GM21447 (cell line): ENCODE data around the gene SLC37A3.
"Not testable (repeated sequence)": the region's sequence is repeated elsewhere in the genome, so short reads cannot be mapped to it uniquely, and the experiment has no call there.

Experiments
- ATAC-seq: cut with Tn5 transposase; IDR thresholded peaks from one replicate; pipeline ENCODE4 v1.9.1; 2021; ENCODE audit not compliant: unreplicated experiment

The SLC37A3 gene, protein sequence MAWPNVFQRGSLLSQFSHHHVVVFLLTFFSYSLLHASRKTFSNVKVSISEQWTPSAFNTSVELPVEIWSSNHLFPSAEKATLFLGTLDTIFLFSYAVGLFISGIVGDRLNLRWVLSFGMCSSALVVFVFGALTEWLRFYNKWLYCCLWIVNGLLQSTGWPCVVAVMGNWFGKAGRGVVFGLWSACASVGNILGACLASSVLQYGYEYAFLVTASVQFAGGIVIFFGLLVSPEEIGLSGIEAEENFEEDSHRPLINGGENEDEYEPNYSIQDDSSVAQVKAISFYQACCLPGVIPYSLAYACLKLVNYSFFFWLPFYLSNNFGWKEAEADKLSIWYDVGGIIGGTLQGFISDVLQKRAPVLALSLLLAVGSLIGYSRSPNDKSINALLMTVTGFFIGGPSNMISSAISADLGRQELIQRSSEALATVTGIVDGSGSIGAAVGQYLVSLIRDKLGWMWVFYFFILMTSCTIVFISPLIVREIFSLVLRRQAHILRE

DNA sequence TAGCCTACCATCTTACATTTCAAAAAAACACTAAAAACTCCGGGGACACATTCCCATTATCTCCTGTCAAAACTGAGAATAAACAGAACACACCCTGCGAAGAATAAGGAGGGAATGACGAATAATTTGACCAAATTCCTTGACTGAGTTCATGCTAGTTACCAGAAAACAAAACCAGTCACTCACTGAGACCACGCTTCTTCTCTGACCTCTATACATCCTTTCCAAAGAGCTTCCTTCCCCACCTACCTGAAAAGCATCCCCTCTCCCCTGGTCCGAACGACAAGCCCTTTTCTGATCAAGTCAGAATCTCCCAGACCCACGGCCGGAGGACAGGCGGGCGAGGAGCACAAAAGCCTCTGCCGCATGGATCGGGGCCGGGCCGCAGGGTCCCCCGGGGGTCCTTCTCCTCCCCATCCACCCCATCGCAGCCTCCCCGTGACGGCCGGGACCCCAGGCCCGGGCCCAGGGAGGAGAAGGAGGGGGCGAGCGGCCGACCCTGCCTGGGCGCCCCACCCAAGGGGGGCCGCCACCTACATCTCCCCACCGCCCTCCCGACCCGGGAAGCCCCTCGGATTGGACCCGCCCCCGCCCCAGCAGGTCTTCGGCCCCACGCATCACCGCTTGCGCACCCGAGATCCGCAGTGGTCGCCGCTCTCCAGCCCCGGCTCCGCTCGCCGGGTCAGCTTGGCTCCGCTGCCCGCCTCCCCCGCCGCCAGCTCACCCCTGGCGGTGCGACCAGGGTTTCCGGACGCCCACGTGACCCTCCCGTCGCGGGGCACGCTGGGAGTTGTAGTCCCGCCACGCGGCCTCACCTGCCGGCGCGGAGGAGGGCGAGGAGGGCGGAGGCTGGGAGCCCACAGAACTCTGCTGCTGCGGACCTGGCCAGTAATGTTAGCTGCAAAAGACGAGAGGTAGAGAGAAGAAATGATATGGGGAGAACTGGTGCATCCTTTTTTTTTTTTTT lies at the start of gene SLC37A3:
SLC37A3 (minus strand) TSS at position 747 of the 967 bp plus-strand sequence. CDS start 16,004 bp downstream, outside the sequence.
- ATAC-seq: peak; percentile 97

DNA sequence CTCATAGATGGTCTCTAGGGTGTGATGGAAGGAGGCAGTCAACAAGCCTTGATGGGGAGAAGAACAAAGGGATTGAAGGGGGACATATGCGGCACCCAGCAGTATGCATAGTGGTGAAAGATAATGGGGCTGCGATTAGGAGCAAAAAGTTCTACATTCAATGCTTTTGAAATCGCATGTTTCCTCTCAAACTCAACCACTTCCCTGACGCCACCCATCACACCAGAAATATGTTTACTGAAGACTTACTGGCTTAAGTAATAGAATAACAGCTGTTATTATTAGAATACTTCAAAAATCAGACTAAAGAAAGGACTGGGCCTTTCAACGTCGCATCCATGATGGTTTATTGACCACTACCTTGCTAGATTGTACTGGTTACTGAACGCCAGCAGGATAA lies 49.5 kb upstream of the SLC37A3 start:
- no peak for ATAC-seq

DNA sequence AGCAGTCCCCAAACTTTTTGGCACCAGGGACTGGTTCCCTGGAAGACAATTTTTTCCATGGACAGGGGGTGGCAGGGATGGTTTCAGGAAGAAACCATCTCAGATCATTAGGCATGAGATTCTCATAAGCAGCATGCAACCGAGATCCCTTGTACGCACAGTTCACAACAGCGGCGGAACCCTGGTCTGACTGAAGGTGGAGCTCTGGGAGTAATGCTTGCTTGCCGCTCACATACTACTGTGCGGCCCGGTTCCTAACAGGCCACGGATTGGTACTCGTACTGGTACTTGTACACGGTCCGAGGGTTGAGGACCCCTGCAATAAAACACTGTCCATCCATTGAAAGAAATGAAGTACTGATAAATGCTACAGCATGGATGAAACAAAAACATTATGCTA lies 48.1 kb upstream of the SLC37A3 start:
- no peak for ATAC-seq

DNA sequence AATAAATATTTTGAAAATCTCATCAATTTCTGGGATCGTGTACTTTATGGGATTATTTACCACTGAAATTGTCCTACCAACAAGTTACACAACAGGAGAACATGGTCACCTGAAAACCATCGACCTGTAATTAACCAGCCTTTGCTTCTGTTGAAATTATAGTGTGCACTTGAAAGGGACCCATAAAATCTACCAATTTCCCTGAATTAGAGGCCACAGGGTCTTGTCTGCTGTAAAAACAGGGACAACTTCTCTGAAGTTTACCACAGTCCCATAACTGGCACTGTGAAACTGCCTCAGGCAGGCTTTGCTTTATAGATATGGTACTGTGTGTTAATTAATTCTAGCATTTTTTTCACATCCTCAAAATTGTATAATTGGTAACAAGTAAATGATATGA lies 43.2 kb upstream of the SLC37A3 start:
- ATAC-seq: no peak

DNA sequence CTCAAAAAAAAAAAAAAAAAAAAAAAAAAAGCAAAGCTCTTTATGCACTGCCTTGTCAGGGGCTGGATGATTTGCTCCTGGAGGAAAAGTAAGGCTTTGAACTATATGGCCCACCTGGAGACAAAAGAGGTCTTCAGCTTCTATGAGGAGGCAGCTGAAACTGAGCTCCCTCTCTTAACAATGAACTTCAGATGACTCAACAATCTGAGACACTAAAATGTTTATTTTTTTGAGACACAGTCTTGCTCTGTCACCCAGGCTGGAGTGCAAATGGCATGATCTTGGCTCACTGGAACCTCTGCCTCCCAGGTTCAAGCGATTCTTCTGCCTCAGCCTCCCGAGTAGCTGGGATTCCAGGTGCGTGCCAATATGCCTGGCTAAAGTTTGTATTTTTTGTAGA lies 42.3 kb upstream of the SLC37A3 start:
- ATAC-seq: no peak

DNA sequence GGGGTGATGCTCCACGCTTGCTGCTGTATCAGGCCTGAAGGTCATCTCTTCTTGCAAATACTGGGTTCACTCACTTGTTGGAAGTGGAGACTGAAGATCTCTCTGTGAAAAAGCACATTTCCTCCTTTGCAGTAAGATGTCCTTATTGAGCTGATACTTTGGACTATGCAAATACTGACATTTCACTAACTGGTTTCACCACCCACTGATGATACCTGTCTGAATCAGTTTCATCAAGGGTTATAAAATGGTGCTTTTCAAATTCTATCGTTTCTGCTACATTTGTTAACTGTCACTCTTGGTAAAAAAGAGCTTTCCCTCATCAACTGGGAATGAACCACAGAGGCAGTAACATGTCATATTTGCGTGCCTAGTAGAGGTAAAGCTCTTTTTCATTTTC lies 41.0 kb upstream of the SLC37A3 start:
- ATAC-seq: no peak

DNA sequence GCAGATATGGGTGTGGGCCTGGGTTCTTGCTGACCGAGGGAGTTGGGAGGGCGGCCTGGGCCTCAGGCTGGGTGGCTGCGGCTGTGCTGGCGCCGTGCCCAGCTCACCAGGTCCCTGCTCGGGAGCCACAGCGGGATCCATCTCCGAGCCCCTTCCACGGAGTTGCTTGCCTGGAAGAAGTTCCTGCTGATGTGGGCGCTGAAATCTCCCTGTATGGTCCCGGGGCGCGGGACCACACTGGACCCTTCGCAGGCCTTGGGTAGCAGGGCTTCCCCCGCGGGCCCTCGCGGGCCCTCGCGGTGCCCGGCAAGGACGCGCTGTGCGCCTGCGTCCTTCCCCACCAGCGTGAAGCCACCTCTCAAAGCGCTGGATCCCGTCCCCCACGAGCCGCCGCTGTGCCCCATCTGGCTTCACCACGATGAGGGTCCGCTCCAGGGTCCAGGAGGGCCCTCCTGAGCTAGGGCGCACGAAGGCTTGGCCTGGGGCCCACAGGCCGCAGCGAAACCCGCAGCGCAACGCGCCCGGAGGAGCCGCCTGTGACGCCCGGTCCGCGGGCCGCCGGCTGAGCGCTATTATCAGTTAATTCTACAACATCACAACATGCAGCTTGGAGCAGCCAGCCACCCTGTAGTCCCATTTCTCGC lies 37.0 kb upstream of the SLC37A3 start:
- ATAC-seq: no peak

DNA sequence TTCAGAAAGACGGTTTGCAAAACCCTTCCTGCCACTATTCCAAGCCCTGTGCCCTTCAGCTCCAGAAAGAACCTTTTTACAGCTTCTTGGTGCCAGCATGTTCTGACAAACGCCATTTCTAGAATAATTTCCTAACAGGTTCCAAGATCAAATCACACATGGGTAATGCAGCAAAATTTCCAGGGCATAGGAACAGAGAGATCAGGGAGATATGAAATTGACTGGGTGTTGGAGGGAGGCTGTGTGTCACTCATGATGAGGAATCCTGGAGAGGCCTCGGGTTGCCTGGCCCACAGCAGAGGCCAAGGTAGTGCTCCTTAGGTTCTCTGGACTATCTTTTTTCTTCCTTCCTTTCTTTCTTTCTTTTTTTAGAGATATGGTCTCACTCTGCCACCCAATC lies 35.1 kb upstream of the SLC37A3 start:
- no peak for ATAC-seq

DNA sequence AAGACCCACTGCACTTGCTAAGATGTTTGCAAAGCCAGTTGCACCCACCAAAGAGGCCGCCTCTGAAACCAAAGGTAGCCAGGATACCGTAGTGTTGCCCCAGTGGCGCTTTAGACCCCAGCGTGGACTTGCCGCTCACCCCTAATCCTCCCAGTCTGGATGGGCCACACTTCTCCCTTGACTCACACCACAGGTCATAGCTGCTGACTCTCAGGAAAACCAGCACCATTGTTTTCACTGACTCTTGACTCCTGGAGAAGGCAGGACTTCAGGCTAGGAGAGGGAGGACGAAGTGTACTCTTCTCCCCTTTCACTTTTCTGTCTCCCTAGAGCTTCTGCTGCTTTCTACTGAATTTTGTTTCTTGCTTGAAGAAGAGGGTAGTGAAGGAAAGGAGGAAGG lies 27.8 kb upstream of the SLC37A3 start:
- no peak for ATAC-seq

DNA sequence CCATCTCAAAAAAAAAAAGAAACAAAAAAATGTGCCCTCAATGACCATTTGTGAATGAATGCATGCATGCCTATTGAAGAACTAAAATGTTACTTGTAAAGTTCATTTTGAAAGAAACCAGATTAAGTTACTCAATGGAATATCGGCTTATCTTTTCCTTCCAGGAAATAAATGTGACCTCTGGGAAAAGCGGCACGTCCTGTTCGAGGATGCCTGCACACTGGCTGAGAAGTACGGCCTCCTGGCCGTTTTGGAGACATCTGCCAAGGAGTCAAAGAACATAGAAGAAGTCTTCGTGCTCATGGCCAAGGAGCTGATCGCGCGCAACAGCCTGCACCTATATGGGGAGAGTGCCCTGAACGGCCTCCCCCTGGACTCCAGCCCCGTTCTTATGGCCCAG lies 27.4 kb upstream of the SLC37A3 start:
- no peak for ATAC-seq

DNA sequence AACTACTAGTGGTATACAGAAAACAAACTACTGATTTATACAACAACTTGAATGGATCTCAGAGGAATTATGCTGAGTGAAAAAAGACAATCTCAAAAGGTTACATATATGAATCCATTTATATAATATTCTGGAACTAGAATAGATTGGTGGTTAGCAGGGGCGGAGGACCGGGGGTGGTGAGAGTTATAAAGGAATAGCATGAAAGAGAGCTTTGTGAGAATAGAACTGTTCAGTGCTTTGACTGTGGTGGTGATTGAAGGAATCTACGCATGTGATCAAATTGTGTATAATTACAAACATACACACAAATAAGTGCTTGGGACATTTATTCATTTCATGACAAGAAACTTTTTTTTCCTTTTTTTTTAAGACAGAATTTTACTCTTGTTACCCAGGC lies 25.2 kb upstream of the SLC37A3 start:
- ATAC-seq: no peak

DNA sequence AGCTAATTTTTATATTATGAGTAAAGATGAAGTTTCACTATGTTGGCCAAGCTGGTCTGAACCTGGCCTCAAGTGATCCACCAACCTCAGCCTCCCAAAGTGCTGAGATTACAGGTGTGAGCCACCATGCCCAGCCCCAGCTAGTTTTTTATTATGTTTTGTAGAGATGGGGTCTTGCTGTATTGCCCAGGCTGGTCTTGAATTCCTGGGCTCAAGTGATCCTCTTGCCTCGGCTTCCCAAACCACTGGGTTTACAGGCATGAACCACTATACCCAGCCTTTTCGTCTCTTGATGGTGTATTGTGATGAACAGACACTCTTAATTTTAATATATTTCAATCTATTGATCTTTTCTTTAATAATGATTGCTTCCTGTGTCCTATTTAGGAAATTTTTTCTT lies 23.2 kb upstream of the SLC37A3 start:
- no peak for ATAC-seq

DNA sequence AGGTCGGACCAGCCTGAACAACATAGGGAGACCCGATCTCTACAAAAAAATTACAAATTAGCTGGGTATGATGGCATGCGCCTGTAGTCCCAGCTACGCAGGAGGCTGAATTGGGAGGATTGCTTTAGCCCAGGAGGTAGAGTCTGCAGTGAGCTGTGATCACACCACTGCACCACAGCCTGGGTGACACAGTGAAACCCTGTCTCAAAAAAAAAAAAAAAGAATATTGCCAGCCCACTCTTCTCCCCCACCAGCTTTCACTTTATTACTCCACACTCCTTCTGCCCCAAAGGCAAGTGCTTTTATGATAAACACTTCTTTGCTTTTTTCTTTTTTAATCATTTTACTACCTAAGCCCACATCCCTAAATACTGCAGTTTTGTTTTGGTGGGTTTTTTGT lies 20.3 kb upstream of the SLC37A3 start:
- ATAC-seq: no peak

DNA sequence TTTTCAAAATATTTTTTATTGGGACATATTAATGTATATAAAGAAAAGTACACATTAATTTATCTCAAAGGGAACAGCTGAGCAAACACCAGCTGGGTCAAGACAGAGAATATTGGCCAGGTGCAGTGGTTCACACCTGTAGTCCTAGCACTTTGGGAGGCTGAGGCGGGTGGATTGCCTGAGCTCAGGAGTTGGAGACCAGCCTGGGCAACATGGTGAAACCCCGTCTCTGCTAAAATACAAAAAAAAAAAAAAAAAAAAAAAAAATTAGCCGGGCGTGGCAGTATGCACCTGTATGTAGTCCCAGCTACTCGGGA lies 19.8 kb upstream of the SLC37A3 start:
- ATAC-seq: not testable (repeated sequence)

DNA sequence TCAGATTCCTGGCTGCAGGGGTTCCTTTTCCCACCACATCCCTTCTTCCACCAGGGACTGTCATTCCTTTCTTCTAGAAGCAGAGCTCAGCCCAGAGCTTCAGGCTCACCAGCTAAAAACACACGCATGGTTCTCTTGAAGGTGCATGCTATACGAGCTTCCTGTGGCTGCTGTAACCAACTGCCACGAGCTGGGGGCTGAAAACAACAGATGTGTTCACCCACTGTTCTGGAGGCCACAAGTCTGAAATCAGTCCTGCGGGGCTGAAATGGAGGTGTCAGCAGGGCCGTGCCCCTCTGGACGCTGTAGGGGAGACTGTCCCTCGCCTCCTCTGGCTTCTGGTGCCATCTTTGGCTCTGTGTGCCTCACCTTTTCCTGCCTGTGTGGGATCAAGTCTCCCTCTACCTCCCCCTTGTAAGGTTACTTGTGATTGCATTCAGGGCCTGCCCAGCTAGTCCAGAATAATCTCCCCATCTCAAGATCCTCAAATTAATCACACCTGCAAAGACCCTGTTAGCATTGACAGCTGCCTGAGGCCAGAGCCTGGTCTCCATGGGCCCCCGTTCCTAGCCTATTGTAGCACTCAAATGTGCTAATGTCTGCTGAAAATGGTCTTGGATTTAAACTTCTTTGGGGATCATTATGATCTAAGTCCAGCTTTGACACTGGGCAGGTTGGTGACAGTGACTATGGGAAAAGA lies 19.3 kb upstream of the SLC37A3 start:
- no peak for ATAC-seq

DNA sequence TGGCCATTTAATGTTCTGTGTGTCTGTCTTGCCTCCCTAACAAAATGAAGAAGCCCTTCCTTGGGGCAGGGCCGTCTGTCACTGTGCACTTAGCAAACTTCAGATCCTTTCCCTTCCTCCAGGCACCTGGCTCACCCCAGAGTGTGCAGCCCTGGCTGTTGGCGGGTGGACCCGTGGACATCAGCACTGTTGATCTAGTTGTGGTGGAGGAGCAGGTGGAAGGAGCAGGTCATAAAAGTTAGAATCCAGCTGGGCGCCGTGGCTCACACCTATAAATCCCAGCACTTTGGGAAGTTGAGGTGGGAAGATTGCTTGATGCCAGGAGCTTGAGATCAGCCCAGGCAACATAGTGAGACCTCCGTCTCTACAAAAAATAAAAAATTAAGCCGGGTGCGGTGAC lies 18.2 kb upstream of the SLC37A3 start:
- ATAC-seq: no peak

DNA sequence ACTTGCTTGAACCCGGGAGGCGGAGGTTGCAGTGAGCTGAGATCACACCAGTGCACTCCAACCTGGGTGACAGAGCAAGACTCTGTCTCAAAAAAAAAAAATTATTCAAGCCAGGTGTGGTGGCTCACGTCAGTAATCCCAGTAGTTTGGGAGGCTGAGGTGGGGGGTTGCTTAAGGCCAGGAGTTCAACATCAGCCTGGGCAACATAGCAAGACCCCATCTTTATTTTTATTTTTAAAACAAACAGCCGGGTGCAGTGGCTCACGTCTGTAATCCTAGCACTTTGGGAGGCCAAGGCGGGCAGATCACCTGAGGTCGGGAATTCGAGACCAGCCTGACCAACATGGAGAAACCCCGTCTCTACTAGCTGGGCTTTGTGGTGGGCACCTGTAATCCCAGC lies 17.5 kb upstream of the SLC37A3 start:
- not testable (repeated sequence) for ATAC-seq

DNA sequence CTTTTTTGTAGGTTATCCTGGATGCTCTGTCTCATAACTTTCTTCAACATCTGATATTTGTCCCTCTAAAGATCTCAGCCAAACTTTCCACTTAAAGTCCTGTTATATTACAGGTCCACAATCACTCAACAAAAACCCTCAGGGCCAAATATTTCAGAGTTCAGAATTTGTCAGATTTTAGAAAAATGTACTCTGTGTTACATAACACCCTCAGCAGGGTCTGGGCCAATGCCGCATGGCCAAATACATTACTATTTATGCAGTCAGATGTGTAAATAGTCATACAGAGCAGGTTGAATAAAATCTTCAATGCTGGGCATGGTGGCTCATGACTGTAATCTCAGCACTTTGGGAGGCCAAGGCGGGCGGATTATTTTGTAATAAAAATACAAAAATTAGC lies 17.0 kb upstream of the SLC37A3 start:
- ATAC-seq: no peak

DNA sequence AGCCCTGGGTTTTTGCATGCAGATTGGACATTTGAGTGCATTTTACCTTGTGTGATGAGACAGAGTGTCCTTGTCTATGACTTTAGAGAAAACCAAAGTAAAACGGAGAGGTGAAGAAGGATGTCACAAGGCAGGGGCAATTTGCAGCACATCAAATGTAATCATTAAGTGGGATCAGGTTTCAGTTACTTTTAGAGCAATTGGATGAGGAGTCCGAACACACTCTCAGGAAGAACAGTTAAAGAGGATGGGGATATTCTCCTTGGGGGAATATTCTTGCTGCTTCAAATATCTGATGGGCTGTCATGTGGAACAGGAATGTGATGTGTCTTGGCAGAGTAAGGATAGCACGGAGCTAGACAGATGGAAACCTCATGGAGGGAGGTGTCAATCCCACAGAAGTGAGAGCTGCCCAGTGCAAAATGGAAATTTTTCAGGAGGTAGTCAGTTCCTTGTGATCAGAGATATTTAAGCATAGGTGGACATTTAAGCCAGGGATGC lies 6.3 kb upstream of the SLC37A3 start:
- no peak for ATAC-seq

DNA sequence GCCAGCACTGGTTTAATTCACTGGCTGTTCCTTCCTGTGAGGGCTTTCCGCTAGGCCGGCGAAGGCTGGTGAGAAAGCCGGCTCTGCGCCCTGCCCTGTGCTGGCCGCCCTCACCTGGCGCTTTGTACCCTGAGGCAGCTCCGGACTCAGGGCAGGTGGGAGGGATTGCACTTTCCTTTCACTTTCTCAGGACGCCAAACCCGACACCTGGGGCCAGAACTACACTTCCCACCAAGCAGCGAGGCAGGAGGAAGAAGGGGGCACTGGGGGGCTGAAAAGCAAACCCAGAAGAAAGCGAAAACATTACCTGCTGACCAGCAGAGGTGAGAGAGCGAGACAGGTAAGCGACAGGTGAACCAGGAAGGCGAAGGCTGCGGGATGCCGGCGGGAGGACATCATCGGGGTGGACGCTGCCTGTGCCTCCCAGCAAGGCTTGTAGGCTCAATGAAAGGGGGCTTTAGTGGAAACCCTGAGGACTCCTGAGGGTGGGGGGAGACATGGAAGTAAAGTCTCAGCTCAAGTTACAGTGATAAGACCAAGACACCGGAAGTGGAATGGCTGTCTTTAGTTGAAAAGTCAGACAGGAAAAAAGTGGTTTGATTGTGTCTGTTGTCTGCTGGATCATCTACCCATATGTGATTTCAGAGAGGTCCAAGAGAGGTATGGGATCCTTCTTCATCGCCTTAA lies 5.7 kb upstream of the SLC37A3 start, which contains the start of gene RAB19:
RAB19 (plus strand) TSS at position 181 of the 687 bp plus-strand sequence. CDS start 3,589 bp downstream, outside the sequence.
- ATAC-seq: no peak
